NCI-H2227 treated with DMSO at 0.1 percent for 48 hours (cell line): ENCODE results near the gene TCF7L2.

ENCODE experiments used
- DNase-seq: peaks from one replicate; lab custom pipeline; 2025; lab: John Stamatoyannopoulos, UW

Gene TCF7L2

GRCh38 chr10:113000442-113000841 is 50.4 kb downstream of the TCF7L2 start:
- no peak for DNase-seq

- no peak for DNase-seq
Measured at GRCh38 chr10:113000876-113001598, 51.0 kb downstream of the TCF7L2 start.

GRCh38 chr10:113001599-113002448 is 51.8 kb downstream of the TCF7L2 start:
- DNase-seq: no peak

GRCh38 chr10:113002449-113002777 is 52.4 kb downstream of the TCF7L2 start:
- no peak for DNase-seq

GRCh38 chr10:113003052-113003451 is 53.0 kb downstream of the TCF7L2 start:
- no peak for DNase-seq

- no peak for DNase-seq
Measured at GRCh38 chr10:113004069-113004618, 54.1 kb downstream of the TCF7L2 start.

GRCh38 chr10:113005380-113005779 is 55.3 kb downstream of the TCF7L2 start:
- DNase-seq: no peak

- no peak for DNase-seq
Measured at GRCh38 chr10:113006656-113007342, 56.8 kb downstream of the TCF7L2 start.

GRCh38 chr10:113007343-113007771 is 57.3 kb downstream of the TCF7L2 start:
- no peak for DNase-seq

- no peak for DNase-seq
Measured at GRCh38 chr10:113007821-113008220, 57.8 kb downstream of the TCF7L2 start.

- no peak for DNase-seq
Measured at GRCh38 chr10:113011592-113012374, 61.7 kb downstream of the TCF7L2 start.

- DNase-seq: no peak
Measured at GRCh38 chr10:113015201-113015600, 65.2 kb downstream of the TCF7L2 start.

- no peak for DNase-seq
Measured at GRCh38 chr10:113017376-113017775, 67.3 kb downstream of the TCF7L2 start.

- no peak for DNase-seq
Measured at GRCh38 chr10:113018034-113018433, 68.0 kb downstream of the TCF7L2 start.

GRCh38 chr10:113019096-113019495 is 69.0 kb downstream of the TCF7L2 start:
- DNase-seq: no peak

GRCh38 chr10:113019692-113020474 is 69.8 kb downstream of the TCF7L2 start:
- no peak for DNase-seq

- DNase-seq: no peak
Measured at GRCh38 chr10:113020475-113020753, 70.4 kb downstream of the TCF7L2 start.

- DNase-seq: no peak
Measured at GRCh38 chr10:113020838-113021237, 70.8 kb downstream of the TCF7L2 start.

GRCh38 chr10:113021268-113022040 is 71.4 kb downstream of the TCF7L2 start:
- no peak for DNase-seq

GRCh38 chr10:113022265-113022664 is 72.2 kb downstream of the TCF7L2 start:
- no peak for DNase-seq
